IPS-20b (cell line): ENCODE measurements around the gene LRRC66.

ENCODE experiments used
- H3K27ac ChIP-seq: one replicate; pipeline ENCODE4 v1.5.1; 2013; ENCODE audit warnings: low read length
- H3K27me3 ChIP-seq: 2 replicates; pipeline ENCODE4 v1.6.1; 2013; ENCODE audit warnings: mild to moderate bottlenecking, low read length, inconsistent platforms; ENCODE audit not compliant: insufficient read depth
- H3K36me3 ChIP-seq: 2 replicates; pipeline ENCODE4 v1.6.1; 2013; ENCODE audit warnings: low read depth, mild to moderate bottlenecking, inconsistent platforms, low read length, moderate library complexity; ENCODE audit not compliant: insufficient read depth
- H3K4me1 ChIP-seq: 2 replicates; pipeline ENCODE4 v1.6.1; 2013; ENCODE audit warnings: mild to moderate bottlenecking, control low read depth, inconsistent platforms, low read length, moderate library complexity; ENCODE audit not compliant: insufficient read depth
- H3K4me3 ChIP-seq: 2 replicates; pipeline ENCODE4 v1.5.1; 2013; ENCODE audit warnings: mild to moderate bottlenecking, low read length, inconsistent platforms
- H3K9ac ChIP-seq: 2 replicates; pipeline ENCODE4 v1.6.1; 2013; ENCODE audit warnings: low read depth, mild to moderate bottlenecking, inconsistent platforms, low read length, moderate library complexity
- H3K9me3 ChIP-seq: 2 replicates; pipeline ENCODE4 v1.6.1; 2013; ENCODE audit warnings: mild to moderate bottlenecking, low read depth, low read length, inconsistent platforms; ENCODE audit not compliant: insufficient read depth

Gene LRRC66

DNA sequence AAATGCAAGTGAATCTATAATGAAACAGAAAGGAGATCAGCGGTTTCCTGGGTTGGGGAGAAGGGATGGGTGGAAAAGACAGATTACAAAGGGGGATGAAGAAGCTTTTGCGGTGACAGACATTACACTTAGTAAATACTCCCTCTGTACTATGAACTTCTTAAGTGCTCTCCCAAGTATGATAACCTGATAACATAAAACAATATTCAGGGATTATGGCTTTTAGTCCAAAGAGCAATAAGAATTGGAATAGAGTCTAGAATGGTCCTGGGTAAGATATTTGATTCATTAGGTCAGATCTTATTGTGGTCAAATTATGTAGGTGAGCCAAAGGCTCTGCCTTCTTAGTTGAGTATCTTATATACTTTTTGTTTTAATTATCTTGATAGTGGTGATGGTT is 9.2 kb downstream of the LRRC66 start:
- Histone ChIP-seq H3K4me3 (no peak overlapping the region), H3K36me3 (no peaks in the 10 kb centered on the region), H3K27ac (no peak overlapping the region), H3K4me1 (peaks cover 4% of the 10 kb centered on the region; the same call in 1 of the 2 replicates), H3K9ac (no peak overlapping the region), H3K9me3 (no peaks in the 10 kb centered on the region), H3K27me3 (no peaks in the 10 kb centered on the region)

GRCh38 chr4:52006887-52007286 is 13.3 kb downstream of the LRRC66 start:
- H3K27ac ChIP-seq = no peak overlapping the region
- H3K27me3 ChIP-seq = no peaks in the 10 kb centered on the region
- H3K36me3 ChIP-seq = no peaks in the 10 kb centered on the region
- no peaks in the 10 kb centered on the region for H3K9me3 ChIP-seq
- peaks cover 4% of the 10 kb centered on the region; the same call in 1 of the 2 replicates for H3K4me1 ChIP-seq
- no peak overlapping the region for H3K9ac ChIP-seq
- H3K4me3 ChIP-seq = no peak overlapping the region

GRCh38 chr4:52005604-52006273 is 14.4 kb downstream of the LRRC66 start:
- Histone ChIP-seq H3K36me3 (no peaks in the 10 kb centered on the region), H3K4me3 (no peak overlapping the region), H3K27ac (no peak overlapping the region), H3K9ac (no peak overlapping the region), H3K27me3 (no peaks in the 10 kb centered on the region), H3K4me1 (peaks cover 4% of the 10 kb centered on the region; the same call in 1 of the 2 replicates), H3K9me3 (no peaks in the 10 kb centered on the region)

GRCh38 chr4:52004414-52004813 is 15.7 kb downstream of the LRRC66 start:
- Histone ChIP-seq H3K27ac (no peak overlapping the region), H3K9me3 (no peaks in the 10 kb centered on the region), H3K4me3 (no peak overlapping the region), H3K27me3 (no peaks in the 10 kb centered on the region), H3K4me1 (peaks cover 4% of the 10 kb centered on the region; the same call in 1 of the 2 replicates), H3K36me3 (no peaks in the 10 kb centered on the region), H3K9ac (no peak overlapping the region)

DNA sequence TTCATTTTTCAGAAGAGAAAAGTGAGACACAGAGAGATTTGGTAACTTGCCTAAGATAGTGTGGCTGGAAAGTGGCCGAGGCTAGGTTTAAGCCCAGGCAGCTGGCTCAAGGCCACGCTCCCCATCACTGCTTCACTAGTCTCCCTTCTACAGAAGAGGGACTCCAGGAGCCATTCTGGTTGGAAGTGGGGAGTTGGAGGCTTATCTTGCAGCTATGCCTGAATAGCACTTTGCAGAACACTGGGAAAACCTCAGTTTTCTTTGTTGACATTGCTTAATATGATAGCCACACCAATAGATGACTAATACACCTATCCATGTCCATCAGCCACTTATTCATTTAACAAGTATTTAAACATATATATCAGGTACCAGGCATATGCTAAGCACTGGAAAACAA is 18.5 kb downstream of the LRRC66 start:
- Histone ChIP-seq H3K27ac (no peak overlapping the region), H3K9me3 (no peaks in the 10 kb centered on the region)

DNA sequence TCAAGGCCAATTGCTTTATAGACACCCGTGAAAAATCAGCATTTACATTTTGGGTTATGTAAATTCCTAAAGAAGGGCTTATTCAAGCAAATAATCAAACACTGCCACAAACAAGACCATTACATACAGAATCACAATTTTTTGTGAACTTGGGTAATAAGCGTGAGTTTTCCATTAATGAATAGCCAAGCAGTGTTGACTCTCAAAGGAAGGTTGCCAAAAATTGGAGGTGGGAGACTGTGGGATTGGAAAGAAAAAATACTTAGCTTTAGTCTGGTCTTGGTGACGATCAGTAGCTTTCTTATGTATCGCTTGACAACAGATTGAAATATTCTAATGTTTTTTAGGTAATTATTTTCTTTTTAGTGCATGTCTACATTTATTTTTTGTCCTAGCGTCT is 20.9 kb downstream of the LRRC66 start:
- no peaks in the 10 kb centered on the region for H3K27me3 ChIP-seq
- peaks cover 3% of the 10 kb centered on the region; the same call in 1 of the 2 replicates for H3K4me1 ChIP-seq
- no peaks in the 10 kb centered on the region for H3K36me3 ChIP-seq
- H3K27ac ChIP-seq = no peak overlapping the region
- H3K9me3 ChIP-seq = no peaks in the 10 kb centered on the region
- no peak overlapping the region for H3K4me3 ChIP-seq
- no peak overlapping the region for H3K9ac ChIP-seq

More for the DNA sequence above, 18.5 kb downstream of the LRRC66 start:
- H3K27me3 ChIP-seq = no peaks in the 10 kb centered on the region
- H3K36me3 ChIP-seq = no peaks in the 10 kb centered on the region
- H3K4me3 ChIP-seq = no peak overlapping the region
- peaks cover 3% of the 10 kb centered on the region; the same call in 1 of the 2 replicates for H3K4me1 ChIP-seq
- no peak overlapping the region for H3K9ac ChIP-seq

- Histone ChIP-seq H3K9ac (no peak overlapping the region), H3K4me1 (peaks cover 3% of the 10 kb centered on the region; the same call in 1 of the 2 replicates), H3K36me3 (no peaks in the 10 kb centered on the region), H3K9me3 (no peaks in the 10 kb centered on the region), H3K27me3 (no peaks in the 10 kb centered on the region), H3K27ac (no peak overlapping the region), H3K4me3 (no peak overlapping the region)
Observed at GRCh38 chr4:51998837-51999236, 21.3 kb downstream of the LRRC66 start.

DNA sequence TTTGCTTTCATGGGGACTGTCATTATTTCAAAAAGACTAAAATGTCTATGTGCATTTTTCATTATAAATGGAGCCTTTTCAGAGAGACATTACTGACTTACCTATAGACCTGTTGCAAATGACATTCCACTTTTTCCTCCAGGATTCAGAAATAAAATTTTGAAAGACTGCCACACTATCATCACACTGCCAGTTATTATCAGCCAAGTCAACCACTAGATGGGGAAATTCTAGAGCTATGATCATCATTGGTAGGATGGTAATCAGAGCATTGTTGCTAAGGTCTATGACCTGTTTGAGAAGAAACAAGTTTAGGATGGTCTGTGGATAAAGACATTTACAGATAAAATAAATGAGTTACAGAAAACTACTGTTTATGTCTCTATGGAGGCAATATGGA is 22.5 kb downstream of the LRRC66 start:
- no peak overlapping the region for H3K9ac ChIP-seq
- no peaks in the 10 kb centered on the region for H3K36me3 ChIP-seq
- H3K27ac ChIP-seq = no peak overlapping the region
- H3K9me3 ChIP-seq = 0 out of 2 replicates have a peak, but pooled peaks cover under 1% of the 10 kb centered on the region
- H3K27me3 ChIP-seq = no peaks in the 10 kb centered on the region
- no peak overlapping the region for H3K4me3 ChIP-seq
- H3K4me1 ChIP-seq = peaks cover 3% of the 10 kb centered on the region; the same call in 1 of the 2 replicates

DNA sequence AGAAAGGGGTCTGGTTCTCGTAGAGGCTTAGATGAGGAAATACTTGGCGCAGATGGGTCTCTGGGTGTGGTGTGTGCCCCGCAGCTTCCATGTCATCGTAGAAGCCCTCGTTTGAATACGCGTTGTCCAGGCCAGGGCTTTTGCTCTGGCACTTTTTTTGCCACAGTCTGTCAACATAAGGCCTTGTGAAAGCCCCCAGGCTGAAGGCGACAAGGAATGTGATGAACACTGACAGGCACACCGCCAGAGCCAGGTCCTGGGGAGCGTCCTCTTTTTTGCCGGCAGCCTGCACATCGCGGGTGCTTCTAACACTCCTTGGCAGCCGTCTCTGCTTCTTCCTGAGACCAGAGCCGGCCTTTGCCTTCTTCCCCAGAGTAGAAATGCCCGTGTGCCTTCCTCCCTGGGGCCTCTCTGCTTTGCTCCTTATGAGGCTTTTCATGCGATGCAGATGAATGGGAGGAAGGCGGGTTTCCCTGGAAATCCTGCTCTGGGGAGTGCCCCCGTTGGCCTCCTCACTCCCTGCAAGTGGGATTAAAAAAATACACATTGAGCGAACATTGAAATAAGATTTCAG is 24.4 kb downstream of the LRRC66 start:
- peaks cover 3% of the 10 kb centered on the region; the same call in 1 of the 2 replicates for H3K4me1 ChIP-seq
- H3K9ac ChIP-seq = no peak overlapping the region
- H3K27me3 ChIP-seq = no peaks in the 10 kb centered on the region
- no peak overlapping the region for H3K27ac ChIP-seq
- peaks cover 13% of the 10 kb centered on the region; the same call in 1 of the 2 replicates for H3K9me3 ChIP-seq
- H3K4me3 ChIP-seq = no peak overlapping the region
- H3K36me3 ChIP-seq = no peaks in the 10 kb centered on the region

GRCh38 chr4:51965862-51966261 is 54.3 kb downstream of the LRRC66 start:
- H3K27ac ChIP-seq = no peak overlapping the region
- H3K4me3 ChIP-seq = no peak overlapping the region
- no peaks in the 10 kb centered on the region for H3K36me3 ChIP-seq
- no peak overlapping the region for H3K9ac ChIP-seq
- peaks cover 5% of the 10 kb centered on the region for H3K4me1 ChIP-seq
- H3K27me3 ChIP-seq = no peaks in the 10 kb centered on the region
- H3K9me3 ChIP-seq = no peaks in the 10 kb centered on the region

- Histone ChIP-seq H3K4me3 (no peak overlapping the region), H3K27me3 (no peaks in the 10 kb centered on the region), H3K9me3 (no peaks in the 10 kb centered on the region), H3K4me1 (peaks cover 5% of the 10 kb centered on the region), H3K36me3 (no peaks in the 10 kb centered on the region), H3K9ac (no peak overlapping the region), H3K27ac (no peak overlapping the region)
Observed at GRCh38 chr4:51963841-51964517, 56.2 kb downstream of the LRRC66 start.

DNA sequence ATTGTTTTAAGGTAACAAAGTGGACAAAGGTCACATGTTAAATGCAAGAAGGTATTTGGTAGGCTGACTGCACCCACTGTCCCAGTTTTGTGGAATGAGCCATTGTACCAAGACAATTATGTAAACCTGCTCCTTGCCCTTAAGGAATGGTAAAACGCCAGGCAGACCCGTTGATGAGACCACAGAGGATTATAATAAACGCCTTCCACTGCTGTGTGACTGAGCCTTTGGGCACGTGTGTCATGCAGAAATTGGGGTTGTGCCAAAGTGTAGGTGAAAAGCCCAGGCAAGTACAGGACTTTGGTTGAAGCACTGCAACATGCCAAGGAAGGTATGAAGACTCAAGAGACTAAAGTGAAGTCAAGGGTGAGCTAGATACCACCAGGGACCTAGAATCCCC is 59.7 kb downstream of the LRRC66 start:
- peaks cover 5% of the 10 kb centered on the region for H3K4me1 ChIP-seq
- no peak overlapping the region for H3K27ac ChIP-seq
- H3K36me3 ChIP-seq = no peaks in the 10 kb centered on the region
- H3K9me3 ChIP-seq = no peaks in the 10 kb centered on the region
- H3K4me3 ChIP-seq = no peak overlapping the region
- H3K9ac ChIP-seq = no peak overlapping the region
- no peaks in the 10 kb centered on the region for H3K27me3 ChIP-seq
